HG03520 (cell line): ENCODE data around the gene HES6.
"Not testable (repeated sequence)": the region's sequence is repeated elsewhere in the genome, so short reads cannot be mapped to it uniquely, and the experiment has no call there.

Source experiments
- ATAC-seq: cut with Tn5 transposase; IDR thresholded peaks from one replicate; pipeline ENCODE4 v1.9.1; 2021; ENCODE audit warnings: mild to moderate bottlenecking, moderate library complexity; ENCODE audit not compliant: unreplicated experiment

Gene HES6

DNA sequence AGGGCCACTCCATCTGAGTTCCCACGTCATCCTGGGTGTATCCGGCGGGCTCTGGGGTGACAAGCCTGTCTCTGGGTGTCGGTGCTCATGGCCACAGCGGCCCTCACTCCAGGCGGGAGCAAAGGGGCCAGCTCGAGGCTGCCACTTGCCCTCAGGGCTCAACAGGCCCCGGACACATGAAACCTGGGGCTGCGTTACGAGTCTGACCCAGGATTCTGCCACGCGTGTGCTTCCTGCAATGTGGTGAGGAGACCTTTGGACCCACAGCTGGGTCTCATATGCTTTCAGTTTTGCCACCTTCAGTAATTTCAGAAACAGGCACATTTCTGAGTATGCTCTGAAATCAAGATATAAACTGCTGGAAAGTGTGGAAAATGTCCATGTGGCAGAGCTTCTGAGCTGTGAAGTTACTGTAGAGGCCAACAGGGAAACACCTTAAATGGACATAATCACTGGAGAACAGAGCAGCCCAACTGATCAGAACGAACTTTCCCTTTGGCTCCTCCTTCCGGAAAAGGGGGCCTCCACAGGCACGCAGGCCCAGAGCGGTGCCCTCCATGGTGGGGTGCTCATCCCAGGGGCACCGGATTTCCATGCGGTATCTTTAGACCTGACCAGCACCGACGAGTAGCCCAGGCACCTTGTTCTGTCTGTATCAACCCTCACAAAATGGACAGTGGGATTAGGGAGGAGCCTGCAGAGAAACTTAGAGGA lies 34.5 kb upstream of the HES6 start:
- no peak for ATAC-seq

DNA sequence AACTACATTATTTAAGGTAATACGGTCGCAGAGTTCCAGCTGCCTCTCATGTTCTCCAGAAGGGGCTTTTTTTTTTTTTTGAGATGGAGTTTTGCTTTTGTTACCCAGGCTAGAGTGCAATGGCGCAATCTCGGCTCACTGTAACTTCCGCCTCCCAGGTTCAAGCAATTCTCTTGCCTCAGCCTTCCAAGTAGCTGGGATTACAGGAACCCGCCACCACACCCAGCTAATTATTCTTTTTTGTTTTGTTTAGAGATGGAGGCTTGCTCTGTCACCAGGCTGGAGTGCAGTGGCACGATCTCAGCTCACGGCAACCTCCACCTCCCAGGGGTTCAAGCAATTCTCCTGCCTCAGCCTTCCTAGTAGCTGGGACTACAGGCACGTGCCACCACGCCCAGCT lies 33.6 kb upstream of the HES6 start:
- not testable (repeated sequence) for ATAC-seq

DNA sequence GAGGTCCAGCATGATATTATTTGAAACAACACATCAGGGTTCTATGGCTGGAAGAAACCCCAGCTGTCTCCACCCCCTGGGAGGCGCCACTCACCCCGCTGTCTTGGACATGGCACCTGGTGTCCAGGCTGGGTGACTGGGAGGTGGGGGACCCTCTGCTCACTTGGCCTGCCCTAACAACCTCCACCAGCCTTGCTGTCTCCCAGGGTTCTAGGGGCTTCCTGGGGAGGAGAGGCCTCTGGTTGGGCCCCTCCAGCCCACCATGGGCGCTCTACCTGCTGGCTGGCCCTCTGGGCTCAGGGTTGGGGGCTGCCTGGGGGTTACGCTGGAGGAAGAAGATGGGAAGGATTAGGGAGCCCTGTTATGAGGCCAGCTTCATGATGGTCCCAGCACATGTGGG lies 32.3 kb upstream of the HES6 start:
- ATAC-seq: no peak

DNA sequence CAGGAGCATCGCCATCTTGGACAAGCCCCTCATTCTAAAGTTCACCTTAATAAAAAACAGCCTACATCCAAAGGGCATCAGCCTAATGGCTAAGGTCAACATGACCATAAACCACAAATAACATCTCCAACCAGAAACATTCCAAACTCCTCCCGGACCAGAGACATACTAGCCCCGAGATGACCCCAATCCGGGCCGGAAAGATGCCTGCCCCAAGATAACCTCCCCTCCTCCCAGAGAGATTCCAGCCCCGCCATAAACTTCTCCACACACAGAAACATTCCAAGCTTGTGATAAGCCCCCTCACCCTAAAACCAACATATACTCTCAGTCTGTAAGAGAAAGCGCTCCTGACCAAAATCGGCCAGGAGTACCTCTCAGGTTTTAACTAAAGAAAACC lies 31.8 kb upstream of the HES6 start:
- not testable (repeated sequence) for ATAC-seq

DNA sequence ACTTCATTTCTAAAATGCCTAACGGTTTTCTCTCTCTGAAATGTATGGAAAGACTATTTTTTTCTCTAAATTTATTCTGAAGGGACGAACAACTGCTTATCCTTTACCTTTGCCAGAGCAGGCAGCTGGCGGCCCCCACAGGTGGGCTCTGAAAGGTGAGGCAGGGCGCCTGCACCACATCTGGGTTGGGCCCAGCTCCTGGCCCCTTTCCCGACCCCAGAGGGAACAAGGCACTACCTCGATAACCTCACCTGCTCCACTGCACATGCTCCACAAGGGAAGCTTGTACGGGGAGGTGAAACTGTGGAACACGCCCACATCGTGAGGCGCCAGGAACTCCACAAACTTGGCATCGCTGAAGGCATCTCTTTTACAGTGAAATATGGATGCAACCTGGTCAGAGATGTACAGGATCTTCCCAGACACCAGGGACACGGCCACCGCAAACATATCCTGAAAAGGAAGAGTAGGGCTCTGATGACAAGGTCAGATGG lies 31.3 kb upstream of the HES6 start:
- no peak for ATAC-seq

DNA sequence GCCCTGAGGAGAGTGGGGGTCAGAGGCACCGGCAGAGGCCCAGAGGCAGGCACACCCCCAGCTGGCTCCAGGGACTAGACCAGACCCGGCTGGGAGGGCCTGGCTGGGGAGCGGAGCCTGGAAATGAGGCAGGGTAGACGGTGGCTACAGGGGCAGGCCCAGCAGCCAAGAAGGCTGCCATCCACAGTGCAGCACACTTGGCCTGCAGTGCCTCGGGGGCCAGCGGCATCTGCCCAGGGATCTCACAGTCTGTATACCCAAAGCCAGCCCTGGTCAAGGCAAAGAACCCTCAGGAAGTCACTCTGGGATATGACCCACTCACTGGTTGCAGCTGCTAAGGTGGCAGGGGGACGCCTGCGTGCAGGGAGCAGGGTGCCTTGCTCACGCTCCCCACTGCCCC lies 30.8 kb upstream of the HES6 start:
- ATAC-seq: no peak

DNA sequence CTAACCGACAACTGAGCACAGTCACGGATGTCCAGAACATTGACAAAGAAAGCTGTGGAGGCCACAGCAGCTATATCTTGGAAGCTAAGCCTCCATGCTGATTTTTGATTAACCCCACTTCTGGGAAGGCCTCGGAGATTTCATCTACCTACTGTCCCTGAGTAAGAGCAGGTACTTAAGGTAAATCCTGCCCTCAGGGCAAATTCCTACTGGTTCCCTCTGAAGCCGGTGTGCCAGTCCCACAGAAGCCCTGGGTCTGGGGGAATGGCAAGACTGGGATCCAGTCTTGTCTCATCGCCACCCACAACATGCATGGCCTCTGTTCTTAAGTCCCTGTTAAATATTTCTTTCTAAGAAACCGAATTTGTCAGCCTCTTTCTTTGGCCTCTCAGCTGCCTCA lies 29.9 kb upstream of the HES6 start:
- ATAC-seq: no peak

DNA sequence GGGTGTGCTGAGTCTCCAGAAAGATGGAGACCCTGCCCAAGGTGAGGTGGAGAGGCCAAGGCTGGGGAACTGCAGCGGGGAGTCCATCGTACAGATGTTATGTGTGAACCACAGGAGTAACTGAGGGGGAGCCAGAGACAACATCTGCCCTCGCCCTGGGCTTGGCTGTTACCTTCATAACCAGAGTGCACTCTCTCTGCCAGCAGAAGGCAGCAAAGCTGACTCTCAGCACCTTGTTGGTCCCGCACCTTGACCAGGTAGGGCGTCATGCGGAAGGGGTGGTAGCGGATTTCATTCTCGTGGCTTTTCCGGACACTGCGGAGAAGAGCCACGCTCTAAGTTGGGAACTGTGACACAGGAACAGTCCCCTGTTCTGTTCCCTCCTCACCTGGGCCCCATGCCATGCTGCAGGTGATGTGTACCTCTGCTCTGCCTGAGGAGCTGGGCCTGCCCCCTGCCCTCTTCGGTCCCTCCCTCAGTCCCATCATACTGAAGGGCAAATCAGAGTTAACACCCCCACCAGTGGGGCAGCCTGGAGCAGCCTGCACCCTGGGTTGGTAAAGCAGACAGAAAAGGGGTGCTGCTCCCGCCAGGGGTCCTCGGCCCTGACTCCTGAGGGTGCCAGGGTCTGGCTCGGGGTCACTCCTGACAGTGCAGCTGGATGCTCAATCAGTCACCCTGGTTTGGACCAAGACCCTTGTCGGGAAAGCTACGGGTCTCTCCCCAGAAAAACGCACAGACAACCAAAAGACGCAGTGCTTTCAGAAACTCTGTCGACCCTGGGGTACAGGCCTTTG lies 28.2 kb upstream of the HES6 start:
- no peak for ATAC-seq

DNA sequence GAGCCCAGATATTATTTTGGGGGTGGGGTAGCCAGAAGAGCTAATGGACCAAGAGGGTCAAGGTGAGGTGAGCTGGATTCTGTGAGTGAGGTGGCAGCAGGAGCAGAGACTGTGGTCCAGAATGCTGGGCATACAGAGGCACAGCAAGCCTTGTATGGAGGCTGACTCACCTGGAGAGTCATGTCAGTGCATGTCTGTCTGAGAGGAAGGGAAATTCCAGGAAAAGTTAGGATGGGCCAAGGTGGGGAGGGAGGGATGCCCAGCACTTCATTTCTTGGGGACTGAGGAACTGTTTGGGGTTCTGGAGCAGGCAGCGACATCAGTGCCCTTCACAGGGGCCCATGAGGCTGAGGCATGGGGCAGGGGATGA lies 27.5 kb upstream of the HES6 start:
- ATAC-seq: no peak

DNA sequence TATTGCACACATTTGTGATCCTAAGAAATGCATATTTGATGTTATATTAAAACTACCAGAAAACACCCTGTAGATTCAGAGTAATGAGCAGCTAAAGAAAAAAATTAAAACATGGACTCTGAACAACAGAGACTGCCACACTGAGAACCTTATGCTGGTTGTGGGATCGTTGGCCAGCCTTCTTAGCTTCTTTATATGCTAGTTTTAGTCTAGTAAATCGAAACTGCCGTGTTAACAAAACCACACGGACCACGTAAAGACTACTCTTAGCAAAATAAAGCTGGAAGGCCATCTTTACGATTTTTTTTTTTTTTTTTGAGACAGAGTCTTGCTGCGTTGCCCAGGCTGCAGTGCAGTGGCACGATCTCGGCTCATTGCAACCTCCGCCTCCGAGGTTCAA lies 25.8 kb upstream of the HES6 start:
- ATAC-seq: no peak

DNA sequence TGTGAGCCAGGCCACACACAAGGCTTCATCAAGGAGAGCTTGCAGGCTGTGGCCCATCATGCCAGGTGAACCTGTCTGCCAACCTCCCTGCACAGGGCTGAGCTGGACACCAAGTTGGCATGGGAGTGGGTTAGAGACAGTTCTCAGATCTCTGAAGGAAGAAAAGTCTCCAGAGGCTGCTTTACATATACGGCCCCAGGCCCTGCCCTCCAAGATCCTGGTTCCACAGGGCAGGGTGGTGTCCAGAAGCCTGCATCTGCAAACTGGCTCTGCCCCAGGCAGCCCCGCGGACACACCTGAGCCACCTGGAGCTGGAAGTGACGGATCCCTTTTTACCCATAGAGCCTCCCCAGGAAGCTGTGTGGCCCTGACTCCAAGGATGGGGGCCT lies 24.2 kb upstream of the HES6 start:
- ATAC-seq: no peak

DNA sequence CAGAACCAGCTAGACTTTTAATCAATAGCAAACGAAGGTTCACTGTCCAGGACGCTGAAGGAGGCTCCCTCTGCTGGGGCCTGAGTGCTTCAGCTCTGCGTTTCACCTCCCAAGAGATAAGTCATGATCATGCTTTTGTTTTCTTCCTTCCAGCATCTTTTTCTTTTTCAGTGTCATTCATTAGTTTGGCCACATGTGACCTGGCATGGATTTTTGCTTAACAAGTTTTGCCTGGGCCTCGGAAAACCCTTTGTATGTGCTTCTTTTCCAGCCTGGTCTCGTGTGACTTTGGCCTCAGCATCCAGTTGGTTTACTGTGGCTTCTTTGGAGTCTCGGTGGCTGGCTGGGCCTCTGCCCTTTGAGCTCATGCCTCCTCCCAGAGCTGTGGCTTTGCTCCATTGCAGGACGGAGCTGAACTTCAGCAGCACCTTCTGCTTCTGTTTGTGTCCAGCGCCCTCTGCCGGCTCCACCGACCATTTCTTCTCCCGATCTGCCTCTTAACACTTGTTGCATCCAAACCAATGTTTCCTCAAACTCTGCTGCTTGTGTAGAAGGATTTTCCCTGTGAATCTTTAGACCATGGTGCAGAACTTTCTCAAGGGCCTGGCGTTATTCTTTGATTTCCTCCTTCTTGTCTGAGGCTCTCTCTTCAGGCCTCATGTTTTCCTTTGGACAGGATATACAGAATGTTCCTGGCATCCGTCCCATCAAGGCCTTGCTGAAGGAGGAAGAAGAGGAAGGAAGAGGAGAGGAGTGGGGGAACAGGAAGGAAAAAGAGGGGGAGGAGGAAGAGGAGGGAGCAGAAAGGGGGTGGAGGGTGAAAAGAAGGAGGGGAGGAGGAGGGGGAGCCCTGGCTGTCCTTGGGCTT lies 23.6 kb upstream of the HES6 start:
- ATAC-seq: peak; percentile 51

DNA sequence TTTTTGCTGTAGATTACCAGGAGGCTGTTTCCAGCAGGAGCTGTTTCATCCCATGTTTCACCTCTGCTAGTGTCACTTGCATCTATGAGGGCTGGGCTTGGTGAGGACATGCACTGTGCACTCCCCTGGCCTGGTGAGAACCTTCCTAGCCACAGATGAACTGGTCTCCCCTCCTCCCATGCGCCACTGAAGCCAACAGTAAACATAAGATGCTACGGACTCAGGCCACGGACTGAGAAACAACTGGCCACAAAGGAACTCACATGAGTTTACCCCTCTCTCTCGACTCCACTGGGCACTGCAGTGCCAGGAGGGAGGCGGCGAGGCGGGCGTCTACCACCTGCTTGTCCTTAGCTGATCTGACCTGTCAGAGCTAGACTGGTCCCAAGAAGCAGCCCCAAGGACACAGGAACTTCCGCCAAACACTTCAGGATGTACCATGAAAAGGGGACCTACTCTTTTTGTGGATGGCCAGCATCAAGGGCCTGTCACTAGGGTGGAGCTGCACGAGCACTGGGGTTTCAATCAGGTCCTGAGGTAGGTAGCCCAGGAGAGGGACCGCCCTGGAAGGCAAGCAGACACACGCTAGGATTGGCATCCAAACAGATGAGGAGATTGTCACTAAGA lies 22.8 kb upstream of the HES6 start:
- ATAC-seq: no peak

DNA sequence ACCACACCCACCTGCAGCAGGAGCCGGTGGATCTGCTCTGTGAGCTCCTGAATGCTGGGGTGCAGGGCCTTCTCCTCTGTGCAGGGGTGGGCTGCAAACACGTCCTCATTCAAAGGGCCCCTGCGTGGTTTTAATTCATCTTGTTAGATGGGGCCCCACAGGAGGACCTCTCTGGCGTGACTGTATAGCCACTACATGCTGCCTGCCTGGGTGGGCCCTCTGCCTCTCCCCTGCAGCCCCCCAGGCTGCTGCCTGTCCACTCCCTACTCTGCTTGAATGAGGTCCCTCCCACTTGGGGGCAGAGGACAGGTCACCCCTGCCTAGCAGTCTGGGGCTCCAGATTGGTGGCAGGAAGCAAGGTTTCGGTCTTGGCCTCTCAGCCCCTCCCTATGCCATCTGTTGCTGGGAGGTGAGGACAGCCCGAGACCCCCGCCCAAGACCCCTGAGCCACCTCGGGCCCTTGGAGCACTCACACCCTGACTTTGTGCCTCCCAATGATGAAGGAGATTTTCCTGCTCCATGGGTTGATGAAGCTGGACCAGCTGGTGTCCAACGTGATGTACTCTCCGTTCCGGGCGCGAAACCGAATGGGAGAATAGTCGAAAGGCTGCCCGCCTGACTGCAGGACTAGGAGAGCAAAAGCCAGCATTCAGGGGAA lies 22.0 kb upstream of the HES6 start:
- ATAC-seq: no peak

DNA sequence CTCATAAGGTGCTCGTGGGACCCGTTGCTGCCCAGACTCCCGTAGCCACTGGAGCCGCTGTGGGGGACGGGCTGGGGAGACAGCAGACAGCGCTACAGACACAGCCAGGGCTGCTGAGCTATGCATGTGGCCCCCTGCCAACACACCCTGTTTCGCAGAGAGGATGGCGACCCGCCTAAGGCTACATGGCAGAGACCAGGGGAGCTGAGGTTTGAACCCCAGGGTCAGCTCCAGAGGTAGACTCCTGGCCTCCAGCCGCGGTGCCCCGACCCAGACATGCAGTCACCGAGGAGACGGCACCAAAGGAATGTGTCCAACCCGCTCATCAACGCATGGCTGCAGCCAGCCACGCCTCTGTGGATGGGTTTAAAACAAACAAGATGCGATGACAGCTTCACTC lies 21.0 kb upstream of the HES6 start:
- no peak for ATAC-seq

DNA sequence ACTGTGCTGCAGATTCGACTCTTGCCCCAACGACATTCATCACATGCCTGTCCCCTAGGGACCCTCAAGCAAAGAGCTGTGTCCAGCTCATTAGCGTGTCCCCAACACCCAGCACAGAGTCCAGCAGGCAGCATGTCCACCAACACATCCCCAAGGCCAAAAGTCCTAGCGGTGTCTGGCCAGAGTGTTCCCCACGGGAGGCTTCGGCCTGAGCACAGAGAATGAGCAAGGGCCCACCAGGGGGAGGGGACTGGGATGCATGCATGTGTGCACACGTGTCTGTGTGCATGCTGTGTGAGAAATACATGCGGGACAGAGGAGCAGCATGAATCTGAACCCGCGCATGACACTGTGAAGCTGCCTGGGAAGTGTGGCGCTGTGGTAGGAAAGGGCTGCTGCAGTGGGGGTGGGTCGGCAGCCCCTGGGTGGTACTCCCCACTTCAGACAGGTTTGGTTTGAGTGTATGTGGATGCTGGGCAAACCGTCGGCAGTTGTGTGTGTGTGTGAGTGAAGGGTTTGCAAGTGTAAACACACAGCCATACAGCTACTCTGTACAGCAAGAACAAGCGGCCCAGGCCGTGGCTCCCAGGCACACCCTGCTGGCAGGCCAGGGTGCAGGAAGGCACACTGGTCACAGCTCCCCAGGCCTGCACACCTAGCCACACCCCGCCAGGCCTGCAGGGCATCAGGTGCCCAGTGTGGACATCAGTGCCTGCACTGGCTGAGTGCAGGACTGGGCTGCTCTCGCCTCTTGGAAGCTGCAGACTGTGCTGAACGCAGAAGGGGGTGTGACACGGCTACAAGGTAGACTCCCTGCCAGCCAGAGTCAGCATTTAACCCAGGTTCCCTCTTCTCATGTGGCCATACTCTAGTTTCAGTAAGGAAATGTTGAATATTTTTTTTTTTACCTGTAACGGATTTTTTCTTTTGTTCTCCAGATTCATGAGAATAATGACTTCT lies 19.5 kb upstream of the HES6 start:
- ATAC-seq: no peak

DNA sequence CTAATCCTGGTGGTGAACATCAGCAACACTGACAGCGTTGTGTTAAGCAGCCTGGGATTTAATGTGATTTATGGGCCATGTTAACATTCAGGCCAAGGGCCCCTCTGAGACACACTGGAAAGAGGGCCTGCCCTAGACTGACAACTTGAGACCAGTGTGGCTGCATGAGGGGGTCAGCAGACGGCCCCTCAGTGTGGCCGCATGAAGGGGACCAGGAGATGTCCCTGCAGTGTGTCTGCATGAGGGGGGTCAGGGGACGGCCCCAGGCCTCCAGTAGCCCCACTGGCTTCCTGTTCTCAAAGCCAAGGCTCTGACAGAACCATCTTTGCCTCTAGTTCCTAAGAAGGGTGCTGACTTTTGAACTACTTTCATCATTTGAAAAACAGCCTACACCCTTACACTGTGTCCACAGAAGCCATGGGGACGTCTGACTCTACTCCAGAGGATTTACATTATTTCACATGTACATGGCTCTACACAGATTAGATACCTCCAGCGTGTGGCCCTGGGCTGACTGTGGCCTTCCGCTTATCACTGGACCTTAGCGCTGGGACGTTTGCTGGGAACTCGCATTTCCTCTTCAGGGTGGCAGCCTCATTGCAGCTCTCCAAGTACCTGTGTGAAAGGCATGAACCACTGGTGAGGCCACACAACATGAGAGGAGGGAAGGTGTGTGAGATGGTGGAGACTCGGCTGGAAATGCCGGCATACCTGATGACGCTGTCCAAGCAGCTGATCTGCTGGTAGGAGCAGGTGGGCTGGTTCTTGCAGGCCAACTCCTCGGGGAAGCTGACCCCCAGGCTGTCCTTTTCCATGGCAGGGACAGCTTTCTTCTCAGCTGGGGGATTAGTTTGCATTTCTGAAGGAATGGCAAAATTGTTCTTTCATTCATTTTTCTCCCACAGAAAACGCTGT lies 18.2 kb upstream of the HES6 start:
- ATAC-seq: no peak

DNA sequence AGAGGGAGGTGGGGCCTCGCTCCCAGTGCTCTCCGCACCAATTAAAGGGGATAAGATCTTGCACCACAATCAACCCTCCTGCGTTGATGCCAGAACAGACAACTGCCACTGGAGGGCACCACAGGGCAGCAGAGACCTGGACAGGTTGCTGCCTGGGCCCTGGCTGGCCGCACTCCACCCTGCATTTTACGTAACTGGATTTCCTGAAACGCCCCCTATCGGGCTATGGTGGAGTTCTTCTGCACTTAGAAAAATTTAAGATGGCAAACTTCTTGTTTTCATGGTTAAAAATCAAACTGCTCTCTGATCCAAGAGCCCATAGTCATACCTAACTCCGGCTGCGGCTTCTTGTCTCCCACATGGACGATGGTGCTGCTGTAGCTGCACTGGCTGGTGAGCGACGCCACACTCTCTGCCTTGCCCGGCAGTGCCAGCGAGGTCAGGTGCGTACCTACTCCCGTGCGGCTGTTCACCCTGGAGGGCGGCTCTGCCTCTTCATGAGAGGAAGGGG lies 16.8 kb upstream of the HES6 start:
- no peak for ATAC-seq
